HEK293 (cell line): ENCODE results near the gene CCNYL1.

ENCODE experiments used
- CTCF ChIA-PET: fragments of 350-600 bp; formaldehyde crosslinking; extraction: SDS; loops from one replicate; lab custom pipeline; 2021; ENCODE audit warnings: antibody characterized with exemption; lab: Yijun Ruan, JAX
- POLR2A ChIA-PET: fragments of 300-600 bp; formaldehyde crosslinking; extraction: SDS; loops from one replicate; lab custom pipeline; 2020; ENCODE audit warnings: antibody characterized with exemption, inconsistent platforms; lab: Yijun Ruan, JAX
- H3K27ac ChIP-seq: fragments of 200-500 bp; sonication (Bioruptor generic); 2 replicates; pipeline ENCODE4 v1.5.1; 2014; ENCODE audit warnings: low read depth, low read length, control low read depth, inconsistent platforms; ENCODE audit errors: extremely low read depth
- H3K36me3 ChIP-seq, 2 experiments: fragments of 200-500 bp in 1 of 2; sonication (Bioruptor generic) in 1 of 2; 1 replicate in 1 of 2; 2 replicates in 1 of 2; pipeline ENCODE4 v1.5.1; 2014 to 2017; ENCODE audit warnings: inconsistent platforms in 2 of 2, low read length in 2 of 2; ENCODE audit not compliant: control insufficient read depth in 2 of 2, insufficient read depth in 1 of 2
- H3K4me1 ChIP-seq: fragments of 200-500 bp; sonication (Bioruptor generic); 2 replicates; pipeline ENCODE4 v1.5.1; 2014; ENCODE audit warnings: mild to moderate bottlenecking, low read length, inconsistent platforms; ENCODE audit not compliant: control insufficient read depth, insufficient read depth
- H3K4me3 ChIP-seq: 2 replicates; pipeline ENCODE4 v1.5.1; 2011; ENCODE audit warnings: low read depth, mild to moderate bottlenecking, control low read depth, low read length, moderate library complexity
- H3K9me3 ChIP-seq: fragments of 200-500 bp; sonication (Bioruptor generic); 2 replicates; pipeline ENCODE4 v1.5.1; 2014; ENCODE audit warnings: low read depth, low read length, inconsistent platforms; ENCODE audit not compliant: control insufficient read depth, insufficient read depth
- GLI2 ChIP-seq: fragments of 450-650 bp; formaldehyde crosslinking; IDR thresholded peaks from 2 replicates; pipeline ENCODE4; 2017; ENCODE audit warnings: missing biosample characterization, missing genetic modification characterization, low read depth, borderline replicate concordance
- GLIS2 ChIP-seq: fragments of 450-650 bp; formaldehyde crosslinking; IDR thresholded peaks from 2 replicates; pipeline ENCODE4 v1.5.1; 2016; ENCODE audit warnings: missing biosample characterization, missing genetic modification characterization
- REPIN1 ChIP-seq: fragments of 450-650 bp; formaldehyde crosslinking; IDR thresholded peaks from 2 replicates; pipeline ENCODE4 v1.5.1; 2017; ENCODE audit warnings: missing biosample characterization, missing genetic modification characterization, low read depth
- SETDB1 ChIP-seq: IDR thresholded peaks from one replicate; pipeline ENCODE4 v1.6.1; 2017; ENCODE audit warnings: mild to moderate bottlenecking, low read length, moderate library complexity, mixed read lengths; ENCODE audit not compliant: insufficient read length
- ZBTB17 ChIP-seq: fragments of 450-650 bp; formaldehyde crosslinking; IDR thresholded peaks from 2 replicates; pipeline ENCODE4 v1.5.1; 2016; ENCODE audit warnings: missing biosample characterization, missing genetic modification characterization
- ZNF140 ChIP-seq: fragments of 450-650 bp; formaldehyde crosslinking; IDR thresholded peaks from 2 replicates; pipeline ENCODE4 v1.5.1; 2016; ENCODE audit warnings: missing biosample characterization, missing genetic modification characterization
- ZNF157 ChIP-seq: fragments of 450-650 bp; formaldehyde crosslinking; IDR thresholded peaks from 2 replicates; pipeline ENCODE4 v1.5.1; 2016; ENCODE audit warnings: missing biosample characterization, missing genetic modification characterization
- ZNF19 ChIP-seq: fragments of 450-650 bp; formaldehyde crosslinking; IDR thresholded peaks from 2 replicates; pipeline ENCODE4; 2016; ENCODE audit warnings: missing biosample characterization, missing genetic modification characterization, low read depth
- ZNF311 ChIP-seq: fragments of 450-650 bp; formaldehyde crosslinking; IDR thresholded peaks from 2 replicates; pipeline ENCODE4 v1.5.1; 2017; ENCODE audit warnings: missing biosample characterization, missing genetic modification characterization, borderline replicate concordance
- ZNF473 ChIP-seq: fragments of 450-650 bp; formaldehyde crosslinking; IDR thresholded peaks from 2 replicates; pipeline ENCODE4 v1.5.1; 2017; ENCODE audit warnings: missing biosample characterization, missing genetic modification characterization
- ZNF510 ChIP-seq: fragments of 450-650 bp; formaldehyde crosslinking; IDR thresholded peaks from 2 replicates; pipeline ENCODE4 v1.5.1; 2018; ENCODE audit warnings: mild to moderate bottlenecking, missing genetic modification characterization, missing biosample characterization; ENCODE audit not compliant: insufficient replicate concordance
- ZNF549 ChIP-seq: fragments of 450-650 bp; IDR thresholded peaks from 2 replicates; pipeline ENCODE4 v1.5.1; 2018; ENCODE audit warnings: missing biosample characterization, missing genetic modification characterization, mild to moderate bottlenecking, inconsistent platforms, moderate library complexity
- ZNF561 ChIP-seq: fragments of 450-650 bp; IDR thresholded peaks from 2 replicates; pipeline ENCODE4 v1.5.1; 2018; ENCODE audit warnings: missing biosample characterization, missing genetic modification characterization, borderline replicate concordance
- ZNF654 ChIP-seq: fragments of 450-650 bp; formaldehyde crosslinking; IDR thresholded peaks from 2 replicates; pipeline ENCODE4 v1.5.1; 2016; ENCODE audit warnings: low read depth, missing biosample characterization, missing genetic modification characterization
- ZNF701 ChIP-seq: fragments of 450-650 bp; formaldehyde crosslinking; IDR thresholded peaks from 2 replicates; pipeline ENCODE4 v1.5.1; 2016; ENCODE audit warnings: missing biosample characterization, missing genetic modification characterization
- ZNF776 ChIP-seq: fragments of 450-650 bp; formaldehyde crosslinking; IDR thresholded peaks from 2 replicates; pipeline ENCODE4 v1.5.0; 2017; ENCODE audit warnings: missing biosample characterization, missing genetic modification characterization, borderline replicate concordance
- ZNF777 ChIP-seq: fragments of 450-650 bp; formaldehyde crosslinking; IDR thresholded peaks from 2 replicates; pipeline ENCODE4 v1.5.1; 2017; ENCODE audit warnings: missing biosample characterization, missing genetic modification characterization, borderline replicate concordance
- ZNF830 ChIP-seq: fragments of 450-650 bp; IDR thresholded peaks from 2 replicates; pipeline ENCODE4 v1.5.0; 2018; ENCODE audit warnings: missing biosample characterization, missing genetic modification characterization, low read depth, mild to moderate bottlenecking, moderate library complexity
- TF ChIP-seq, protein P1 (sequence below): fragments of 450-650 bp; formaldehyde crosslinking; IDR thresholded peaks from 2 replicates; pipeline ENCODE4 v1.5.1; 2016; ENCODE audit warnings: missing biosample characterization, missing genetic modification characterization
- TF ChIP-seq, protein P2 (sequence below): fragments of 450-650 bp; formaldehyde crosslinking; IDR thresholded peaks from 2 replicates; pipeline ENCODE4 v1.5.1; 2016; ENCODE audit warnings: missing biosample characterization, missing genetic modification characterization
- TF ChIP-seq, protein P3 (sequence below): fragments of 450-650 bp; formaldehyde crosslinking; IDR thresholded peaks from 2 replicates; pipeline ENCODE4 v1.5.1; 2016; ENCODE audit warnings: missing biosample characterization, missing genetic modification characterization
- TF ChIP-seq, protein P4 (sequence below): fragments of 450-650 bp; formaldehyde crosslinking; IDR thresholded peaks from 2 replicates; pipeline ENCODE4 v1.5.1; 2017; ENCODE audit warnings: missing biosample characterization, missing genetic modification characterization
- TF ChIP-seq, protein P5 (sequence below): fragments of 450-650 bp; formaldehyde crosslinking; IDR thresholded peaks from 2 replicates; pipeline ENCODE4 v1.5.1; 2016; ENCODE audit warnings: missing biosample characterization, missing genetic modification characterization

The CCNYL1 gene

DNA sequence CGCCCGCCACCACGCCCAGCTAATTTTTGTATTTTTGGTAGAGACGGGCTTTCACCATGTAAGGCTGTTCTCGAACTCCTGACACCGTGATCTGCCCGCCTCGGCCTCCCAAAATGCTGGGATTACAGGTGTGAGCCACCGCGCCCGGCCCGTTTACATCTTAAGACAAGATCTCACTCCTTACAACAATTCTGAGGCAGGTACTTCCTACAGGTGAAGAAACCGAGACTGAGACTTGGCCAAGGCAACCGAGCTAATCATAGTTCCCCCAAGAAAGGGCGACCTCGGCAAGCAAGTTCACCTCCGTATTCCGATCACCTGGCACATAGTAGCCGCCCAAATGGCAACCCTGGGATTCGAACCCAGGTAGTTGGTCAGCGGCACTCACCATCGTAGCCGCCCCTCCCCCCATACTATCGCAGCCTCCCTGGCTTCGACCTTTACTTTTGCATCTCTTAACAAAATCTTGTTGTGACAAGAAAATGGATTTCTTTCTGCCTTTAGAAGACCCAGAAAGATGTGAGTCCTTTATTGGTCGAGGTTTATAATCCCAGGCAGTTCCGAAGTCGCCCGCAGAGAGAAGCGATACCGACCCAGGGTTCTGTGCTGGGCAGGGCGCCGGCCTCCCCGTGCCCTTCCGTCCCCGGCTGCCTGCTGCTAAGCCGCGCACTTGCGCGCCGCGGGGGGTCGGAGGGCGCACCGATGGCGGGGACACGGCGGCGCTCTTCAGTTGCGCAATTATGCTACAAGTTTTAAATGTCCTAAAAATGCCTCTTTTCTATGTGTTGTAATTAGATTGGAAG is 59.4 kb downstream of the CCNYL1 start:
- no peak overlapping the region; the same call in 1 of the 2 replicates for H3K27ac ChIP-seq

DNA sequence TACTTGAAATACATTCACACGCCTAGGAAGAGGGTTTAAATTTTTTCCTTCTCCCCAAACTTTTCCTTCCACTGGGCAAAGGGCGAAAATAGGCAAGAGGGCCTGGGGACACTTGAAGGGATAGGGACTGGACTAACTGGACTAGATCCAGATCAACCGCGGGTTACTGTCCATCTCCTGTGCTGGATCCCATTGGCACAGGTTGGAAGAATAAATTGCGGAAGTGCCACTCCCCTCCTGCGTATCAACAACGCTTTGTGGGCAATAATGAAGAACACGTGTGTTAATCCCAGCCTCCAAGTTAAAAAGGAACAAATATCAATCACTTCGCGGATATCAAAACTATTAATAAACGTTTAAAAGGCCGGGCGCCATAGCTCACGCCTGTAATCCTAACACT is 60.0 kb downstream of the CCNYL1 start:
- POLR2A ChIA-PET: no interaction called here
- TF ChIP-seq, protein P1, sequence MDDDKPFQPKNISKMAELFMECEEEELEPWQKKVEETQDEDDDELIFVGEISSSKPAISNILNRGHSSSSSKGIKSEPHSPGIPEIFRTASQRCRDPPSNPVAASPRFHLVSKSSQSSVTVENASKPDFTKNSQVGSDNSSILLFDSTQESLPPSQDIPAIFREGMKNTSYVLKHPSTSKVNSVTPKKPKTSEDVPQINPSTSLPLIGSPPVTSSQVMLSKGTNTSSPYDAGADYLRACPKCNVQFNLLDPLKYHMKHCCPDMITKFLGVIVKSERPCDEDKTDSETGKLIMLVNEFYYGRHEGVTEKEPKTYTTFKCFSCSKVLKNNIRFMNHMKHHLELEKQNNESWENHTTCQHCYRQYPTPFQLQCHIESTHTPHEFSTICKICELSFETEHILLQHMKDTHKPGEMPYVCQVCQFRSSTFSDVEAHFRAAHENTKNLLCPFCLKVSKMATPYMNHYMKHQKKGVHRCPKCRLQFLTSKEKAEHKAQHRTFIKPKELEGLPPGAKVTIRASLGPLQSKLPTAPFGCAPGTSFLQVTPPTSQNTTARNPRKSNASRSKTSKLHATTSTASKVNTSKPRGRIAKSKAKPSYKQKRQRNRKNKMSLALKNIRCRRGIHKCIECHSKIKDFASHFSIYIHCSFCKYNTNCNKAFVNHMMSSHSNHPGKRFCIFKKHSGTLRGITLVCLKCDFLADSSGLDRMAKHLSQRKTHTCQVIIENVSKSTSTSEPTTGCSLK (tag by site-specific recombination): no peak
- TF ChIP-seq REPIN1 (no peak), ZNF654 (tag by site-specific recombination) (no peak), ZBTB17 (no peak), ZNF473 (no peak), ZNF311 (tag by site-specific recombination) (no peak), ZNF561 (tag by site-specific recombination) (no peak), ZNF157 (no peak), GLI2 (no peak), ZNF19 (no peak), ZNF510 (tag by site-specific recombination) (no peak), ZNF830 (tag by site-specific recombination) (no peak), ZNF140 (tag by site-specific recombination) (no peak), ZNF777 (no peak), SETDB1 (no peak), ZNF776 (no peak)
- TF ChIP-seq, protein P2, sequence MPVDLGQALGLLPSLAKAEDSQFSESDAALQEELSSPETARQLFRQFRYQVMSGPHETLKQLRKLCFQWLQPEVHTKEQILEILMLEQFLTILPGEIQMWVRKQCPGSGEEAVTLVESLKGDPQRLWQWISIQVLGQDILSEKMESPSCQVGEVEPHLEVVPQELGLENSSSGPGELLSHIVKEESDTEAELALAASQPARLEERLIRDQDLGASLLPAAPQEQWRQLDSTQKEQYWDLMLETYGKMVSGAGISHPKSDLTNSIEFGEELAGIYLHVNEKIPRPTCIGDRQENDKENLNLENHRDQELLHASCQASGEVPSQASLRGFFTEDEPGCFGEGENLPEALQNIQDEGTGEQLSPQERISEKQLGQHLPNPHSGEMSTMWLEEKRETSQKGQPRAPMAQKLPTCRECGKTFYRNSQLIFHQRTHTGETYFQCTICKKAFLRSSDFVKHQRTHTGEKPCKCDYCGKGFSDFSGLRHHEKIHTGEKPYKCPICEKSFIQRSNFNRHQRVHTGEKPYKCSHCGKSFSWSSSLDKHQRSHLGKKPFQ: no peak
- TF ChIP-seq, protein P3, sequence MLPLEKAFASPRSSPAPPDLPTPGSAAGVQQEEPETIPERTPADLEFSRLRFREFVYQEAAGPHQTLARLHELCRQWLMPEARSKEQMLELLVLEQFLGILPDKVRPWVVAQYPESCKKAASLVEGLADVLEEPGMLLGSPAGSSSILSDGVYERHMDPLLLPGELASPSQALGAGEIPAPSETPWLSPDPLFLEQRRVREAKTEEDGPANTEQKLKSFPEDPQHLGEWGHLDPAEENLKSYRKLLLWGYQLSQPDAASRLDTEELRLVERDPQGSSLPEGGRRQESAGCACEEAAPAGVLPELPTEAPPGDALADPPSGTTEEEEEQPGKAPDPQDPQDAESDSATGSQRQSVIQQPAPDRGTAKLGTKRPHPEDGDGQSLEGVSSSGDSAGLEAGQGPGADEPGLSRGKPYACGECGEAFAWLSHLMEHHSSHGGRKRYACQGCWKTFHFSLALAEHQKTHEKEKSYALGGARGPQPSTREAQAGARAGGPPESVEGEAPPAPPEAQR: no peak
- TF ChIP-seq, protein P4, sequence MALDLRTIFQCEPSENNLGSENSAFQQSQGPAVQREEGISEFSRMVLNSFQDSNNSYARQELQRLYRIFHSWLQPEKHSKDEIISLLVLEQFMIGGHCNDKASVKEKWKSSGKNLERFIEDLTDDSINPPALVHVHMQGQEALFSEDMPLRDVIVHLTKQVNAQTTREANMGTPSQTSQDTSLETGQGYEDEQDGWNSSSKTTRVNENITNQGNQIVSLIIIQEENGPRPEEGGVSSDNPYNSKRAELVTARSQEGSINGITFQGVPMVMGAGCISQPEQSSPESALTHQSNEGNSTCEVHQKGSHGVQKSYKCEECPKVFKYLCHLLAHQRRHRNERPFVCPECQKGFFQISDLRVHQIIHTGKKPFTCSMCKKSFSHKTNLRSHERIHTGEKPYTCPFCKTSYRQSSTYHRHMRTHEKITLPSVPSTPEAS: no peak

More for the DNA sequence above, 59.4 kb downstream of the CCNYL1 start:
- H3K9me3 ChIP-seq: no peaks in the 10 kb centered on the region
- CTCF ChIA-PET: interaction anchor here (0.6 kb wide), 2 partner anchors 131 to 224 kb away, joined by 3 to 4 read pairs; no protein-coding TSS in a partner anchor
- H3K36me3 ChIP-seq: peaks cover 0 to 21% of the 10 kb centered on the region in 2 experiments; a peak in 1 of 3 replicates
- TF ChIP-seq ZNF473 (no peak), ZNF701 (tag by site-specific recombination) (no peak), ZNF549 (tag by site-specific recombination) (no peak), GLIS2 (no peak)
- TF ChIP-seq, protein P5, sequence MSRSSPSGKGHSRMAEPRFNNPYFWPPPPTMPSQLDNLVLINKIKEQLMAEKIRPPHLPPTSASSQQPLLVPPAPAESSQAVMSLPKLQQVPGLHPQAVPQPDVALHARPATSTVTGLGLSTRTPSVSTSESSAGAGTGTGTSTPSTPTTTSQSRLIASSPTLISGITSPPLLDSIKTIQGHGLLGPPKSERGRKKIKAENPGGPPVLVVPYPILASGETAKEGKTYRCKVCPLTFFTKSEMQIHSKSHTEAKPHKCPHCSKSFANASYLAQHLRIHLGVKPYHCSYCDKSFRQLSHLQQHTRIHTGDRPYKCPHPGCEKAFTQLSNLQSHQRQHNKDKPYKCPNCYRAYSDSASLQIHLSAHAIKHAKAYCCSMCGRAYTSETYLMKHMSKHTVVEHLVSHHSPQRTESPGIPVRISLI (tag by site-specific recombination): no peak
- POLR2A ChIA-PET: interaction anchor here (0.7 to 1.6 kb wide), 5 partner anchors 21 to 173 kb away, joined by 3 to 14 read pairs (median 9); no protein-coding TSS in a partner anchor
- H3K4me1 ChIP-seq: peaks cover 10% of the 10 kb centered on the region
- H3K4me3 ChIP-seq: no peak overlapping the region

More for the DNA sequence above, 60.0 kb downstream of the CCNYL1 start:
- CTCF ChIA-PET: no interaction called here
- Histone ChIP-seq H3K36me3 (peaks cover 0 to 17% of the 10 kb centered on the region in 2 experiments; a peak in 1 of 3 replicates), H3K4me1 (peaks cover 4% of the 10 kb centered on the region), H3K27ac (no peak overlapping the region), H3K9me3 (no peaks in the 10 kb centered on the region), H3K4me3 (no peak overlapping the region)
